ELR (cell line): ENCODE measurements around the gene TLX3.

Source experiments
- DNase-seq: peaks from one replicate; pipeline ENCODE4 v3.0.0-alpha.2; 2015; ENCODE audit warnings: low read depth

TLX3 gene

GRCh38 chr5:171306166-171306565 is 2.9 kb upstream of the TLX3 start:
- DNase-seq, result no peak

- no peak for DNase-seq
These were observed 2.1 kb upstream of the TLX3 start for GRCh38 chr5:171306781-171307591.

GRCh38 chr5:171307789-171308452 is 1.1 kb upstream of the TLX3 start:
- no peak for DNase-seq

- DNase-seq, result no peak
These were observed 496 bp downstream of the TLX3 start for GRCh38 chr5:171309276-171310211.

GRCh38 chr5:171310212-171310818 is 1.3 kb downstream of the TLX3 start:
- no peak for DNase-seq

GRCh38 chr5:171310819-171311321 is 1.8 kb downstream of the TLX3 start:
- DNase-seq, result no peak

GRCh38 chr5:171311322-171312077 is 2.5 kb downstream of the TLX3 start:
- DNase-seq, result peak; percentile 51

- DNase-seq, result no peak
These were observed 3.3 kb downstream of the TLX3 start for GRCh38 chr5:171312129-171312974.

GRCh38 chr5:171313481-171314206 is 4.6 kb downstream of the TLX3 start:
- no peak for DNase-seq

- no peak for DNase-seq
These were observed 5.8 kb downstream of the TLX3 start for GRCh38 chr5:171314728-171315385.

- DNase-seq, result no peak
These were observed 6.4 kb downstream of the TLX3 start for GRCh38 chr5:171315386-171315891.

GRCh38 chr5:171315925-171316257 is 6.8 kb downstream of the TLX3 start:
- no peak for DNase-seq

- DNase-seq, result no peak
These were observed 7.4 kb downstream of the TLX3 start for GRCh38 chr5:171316258-171317121.

GRCh38 chr5:171317230-171317629 is 8.2 kb downstream of the TLX3 start:
- no peak for DNase-seq

- no peak for DNase-seq
These were observed 9.0 kb downstream of the TLX3 start for GRCh38 chr5:171318026-171318425.

GRCh38 chr5:171321447-171321846 is 12.4 kb downstream of the TLX3 start:
- no peak for DNase-seq

- DNase-seq, result no peak
These were observed 13.5 kb downstream of the TLX3 start for GRCh38 chr5:171322527-171322926.

GRCh38 chr5:171323007-171323406 is 14.0 kb downstream of the TLX3 start:
- no peak for DNase-seq
